Panc1 (cell line): ENCODE results near the gene RAP1GAP. TPM values are rescaled to one million over a fixed set of nuclear protein-coding genes. Genes with fewer than 3 reads are reported as not detected.

Source experiments
- ATAC-seq: fragments of 200-7000 bp; cut with Tn5 transposase; 2 replicates; pipeline ENCODE4 v1.9.1; 2020; ENCODE audit warnings: mild to moderate bottlenecking, moderate library complexity
- BruUV-seq: library from RNA; stranded (reverse); fragments of 400-500 nt; replicated peaks from 2 replicates; lab custom pipeline; 2021; lab: Mats Ljungman, UMichigan
- CTCF ChIA-PET: fragments of 300-600 bp; sonication (Branson Sonifier 250); formaldehyde crosslinking; loops from one replicate; lab custom pipeline; 2022; ENCODE audit warnings: antibody characterized with exemption; lab: Charles Lee
- POLR2A ChIA-PET: fragments of 300-600 bp; sonication (Branson Sonifier 250); formaldehyde crosslinking; loops from one replicate; lab custom pipeline; 2022; ENCODE audit warnings: antibody characterized with exemption; lab: Charles Lee
- DNase-seq: peaks from one replicate; pipeline ENCODE4 v3.0.0-alpha.2; 2010; ENCODE audit warnings: low read depth, low spot score
- H3K27ac ChIP-seq: 2 replicates; pipeline ENCODE4 v1.5.1; 2011; ENCODE audit warnings: mild to moderate bottlenecking, low read length, inconsistent platforms
- H3K27me3 ChIP-seq: fragments of 200-500 bp; sonication (Bioruptor generic); 2 replicates; pipeline ENCODE4 v1.6.0; 2014; ENCODE audit warnings: low read length, inconsistent platforms; ENCODE audit not compliant: control insufficient read depth, insufficient read depth
- H3K36me3 ChIP-seq: fragments of 200-500 bp; sonication (Bioruptor generic); 2 replicates; pipeline ENCODE4 v1.5.1; 2014; ENCODE audit warnings: inconsistent platforms, mild to moderate bottlenecking, low read length, moderate library complexity; ENCODE audit not compliant: control insufficient read depth, insufficient read depth
- H3K4me1 ChIP-seq: 2 replicates; pipeline ENCODE4 v1.5.1; 2011; ENCODE audit warnings: inconsistent platforms, mild to moderate bottlenecking, low read length, moderate library complexity; ENCODE audit not compliant: control insufficient read depth, insufficient read depth
- H3K4me3 ChIP-seq, 2 experiments: 2 replicates each; pipeline ENCODE4 v1.5.1; 2011 to 2012; ENCODE audit warnings: low read depth in 2 of 2, low read length in 2 of 2, mild to moderate bottlenecking in 2 of 2, inconsistent platforms in 1 of 2, moderate library complexity in 1 of 2
- H3K9me3 ChIP-seq: fragments of 200-500 bp; sonication (Bioruptor generic); 2 replicates; pipeline ENCODE4 v1.5.1; 2014; ENCODE audit warnings: low read depth, mild to moderate bottlenecking, inconsistent platforms, low read length, moderate library complexity; ENCODE audit not compliant: control insufficient read depth, insufficient read depth
- POLR2AphosphoS5 ChIP-seq: IDR thresholded peaks from 2 replicates; pipeline ENCODE4 v1.6.1; 2012; ENCODE audit warnings: mild to moderate bottlenecking, low read depth, low read length, moderate library complexity
- REST ChIP-seq, 2 experiments: IDR thresholded peaks; 2 replicates each; pipeline ENCODE4 v1.6.1; 2011 to 2012; ENCODE audit warnings: low read depth in 2 of 2, control low read depth in 1 of 2, low read length in 1 of 2, mild to moderate bottlenecking in 1 of 2, moderate library complexity in 1 of 2; ENCODE audit not compliant: insufficient read depth in 1 of 2
- SIN3A ChIP-seq: IDR thresholded peaks from 2 replicates; pipeline ENCODE4 v1.6.1; 2012; ENCODE audit warnings: low read depth, mild to moderate bottlenecking, low read length, moderate library complexity, borderline replicate concordance; ENCODE audit not compliant: insufficient read depth
- TCF7L2 ChIP-seq: IDR thresholded peaks from 2 replicates; pipeline ENCODE4 v1.6.1; 2011; ENCODE audit warnings: mild to moderate bottlenecking, low read depth, low read length, inconsistent platforms
- in situ Hi-C: cut with HindIII; loops from 2 replicates; pipeline ENCODE4 v1.10.0; 2016; ENCODE audit warnings: low sequenced_read_pairs, low pct_unique_long_range_greater_than_20kb
- intact Hi-C: fragments of 100-400 bp; cut with micrococcal nuclease; formaldehyde crosslinking; loops from one replicate; pipeline ENCODE4 v1.10.0; 2022; ENCODE audit not compliant: unreplicated experiment
- total RNA-seq: library from RNA; stranded (reverse); gene quantifications from one replicate; pipeline ENCODE4 v1.2.1, GENCODE V29; 2021; ENCODE audit not compliant: unreplicated experiment
- TF ChIP-seq, protein P1 (sequence below): fragments of 450-650 bp; IDR thresholded peaks from 2 replicates; pipeline ENCODE4 v1.5.1; 2017; ENCODE audit warnings: mild to moderate bottlenecking

Gene RAP1GAP
- total RNA-seq, 1 experiment from 2014 or later = 4.6 TPM

DNA sequence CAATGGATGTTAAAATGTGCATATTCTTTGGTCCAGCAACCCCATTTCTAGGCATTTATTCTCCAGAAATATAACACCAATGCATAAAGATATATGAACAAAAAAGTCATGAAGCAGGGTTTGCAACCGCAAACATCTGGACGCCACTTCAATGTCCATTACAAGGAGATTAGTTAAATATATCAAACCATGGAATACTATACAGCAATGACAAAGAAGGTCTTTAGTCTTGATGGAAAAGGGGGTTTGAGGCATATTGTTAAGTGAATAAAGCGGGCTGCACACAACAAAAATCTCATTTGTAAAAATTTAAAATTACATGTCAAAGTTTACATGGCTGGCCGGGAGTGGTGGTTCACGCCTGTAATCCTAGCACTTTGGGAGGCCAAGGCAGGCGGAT is 31.6 kb downstream of the RAP1GAP start:
- ChIA-PET CTCF (interaction anchor here (0.6 kb wide), 1 partner anchor 314 kb away, joined by 3 read pairs; no protein-coding TSS in a partner anchor), POLR2A (no interaction called here)
- peaks cover 19% of the 10 kb centered on the region for H3K4me1 ChIP-seq
- H3K9me3 ChIP-seq = no peaks in the 10 kb centered on the region
- in situ Hi-C loops (no loop called here), intact Hi-C loops (no loop called here)
- H3K27ac ChIP-seq = no peak overlapping the region
- H3K4me3 ChIP-seq = no peak overlapping the region
- BruUV-seq = no TSS peak
- ATAC-seq = no peak
- H3K27me3 ChIP-seq = no peaks in the 10 kb centered on the region
- TF ChIP-seq, protein P1, sequence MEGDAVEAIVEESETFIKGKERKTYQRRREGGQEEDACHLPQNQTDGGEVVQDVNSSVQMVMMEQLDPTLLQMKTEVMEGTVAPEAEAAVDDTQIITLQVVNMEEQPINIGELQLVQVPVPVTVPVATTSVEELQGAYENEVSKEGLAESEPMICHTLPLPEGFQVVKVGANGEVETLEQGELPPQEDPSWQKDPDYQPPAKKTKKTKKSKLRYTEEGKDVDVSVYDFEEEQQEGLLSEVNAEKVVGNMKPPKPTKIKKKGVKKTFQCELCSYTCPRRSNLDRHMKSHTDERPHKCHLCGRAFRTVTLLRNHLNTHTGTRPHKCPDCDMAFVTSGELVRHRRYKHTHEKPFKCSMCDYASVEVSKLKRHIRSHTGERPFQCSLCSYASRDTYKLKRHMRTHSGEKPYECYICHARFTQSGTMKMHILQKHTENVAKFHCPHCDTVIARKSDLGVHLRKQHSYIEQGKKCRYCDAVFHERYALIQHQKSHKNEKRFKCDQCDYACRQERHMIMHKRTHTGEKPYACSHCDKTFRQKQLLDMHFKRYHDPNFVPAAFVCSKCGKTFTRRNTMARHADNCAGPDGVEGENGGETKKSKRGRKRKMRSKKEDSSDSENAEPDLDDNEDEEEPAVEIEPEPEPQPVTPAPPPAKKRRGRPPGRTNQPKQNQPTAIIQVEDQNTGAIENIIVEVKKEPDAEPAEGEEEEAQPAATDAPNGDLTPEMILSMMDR = no peak
- no peak for TF ChIP-seq TCF7L2
- H3K36me3 ChIP-seq = no peaks in the 10 kb centered on the region
- DNase-seq = no peak

DNA sequence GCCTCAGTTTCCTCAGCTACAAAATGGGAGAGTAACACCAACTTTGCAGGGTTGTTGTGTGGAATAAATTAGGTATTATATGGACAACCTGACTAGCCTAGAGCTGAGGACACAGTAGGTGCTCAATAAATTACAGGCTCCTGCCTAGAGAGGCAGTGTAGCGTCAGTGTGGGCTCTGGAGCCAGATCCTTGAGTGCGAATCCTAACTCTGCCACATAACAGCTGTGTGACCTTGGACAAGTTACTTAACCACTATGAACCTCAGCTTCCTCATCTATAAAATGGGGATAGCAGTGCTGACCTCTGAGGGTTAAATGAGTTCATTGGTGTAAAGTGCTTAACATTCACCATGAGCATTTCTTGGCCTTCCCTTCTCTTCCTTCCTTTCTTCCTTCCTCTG is 33.1 kb downstream of the RAP1GAP start:
- no peaks in the 10 kb centered on the region for H3K36me3 ChIP-seq
- in situ Hi-C loops = no loop called here
- H3K27me3 ChIP-seq = no peaks in the 10 kb centered on the region
- no TSS peak for BruUV-seq
- TF ChIP-seq REST (IDR thresholded peaks at IDR 0.05; ENCODE audit: insufficient read depth in 1 of 2, low read depth in 2 of 2, low read length in 1 of 2) = no peak
- TF ChIP-seq SIN3A = no peak
- no peak for TF ChIP-seq TCF7L2
- TF ChIP-seq POLR2AphosphoS5 = no peak
- TF ChIP-seq, protein P1 = no peak
- intact Hi-C loops = no loop called here
- POLR2A ChIA-PET = no interaction called here
- CTCF ChIA-PET = no interaction called here
- no peaks in the 10 kb centered on the region for H3K9me3 ChIP-seq
- no peak overlapping the region for H3K4me3 ChIP-seq
- ATAC-seq (no peak), DNase-seq (no peak)
- no peak overlapping the region for H3K27ac ChIP-seq
- H3K4me1 ChIP-seq = peaks cover 25% of the 10 kb centered on the region
